GM18909 (cell line): ENCODE results near the gene CHD9.
A peak's percentile ranks its signal among the peaks of the same experiment; 100 is the strongest.
"Not testable (repeated sequence)": the region's sequence is repeated elsewhere in the genome, so short reads cannot be mapped to it uniquely, and the experiment has no call there.

Source experiments
- ATAC-seq: cut with Tn5 transposase; IDR thresholded peaks from one replicate; pipeline ENCODE4 v1.9.1; 2021; ENCODE audit warnings: mild to moderate bottlenecking; ENCODE audit not compliant: unreplicated experiment, poor library complexity

Gene CHD9

DNA sequence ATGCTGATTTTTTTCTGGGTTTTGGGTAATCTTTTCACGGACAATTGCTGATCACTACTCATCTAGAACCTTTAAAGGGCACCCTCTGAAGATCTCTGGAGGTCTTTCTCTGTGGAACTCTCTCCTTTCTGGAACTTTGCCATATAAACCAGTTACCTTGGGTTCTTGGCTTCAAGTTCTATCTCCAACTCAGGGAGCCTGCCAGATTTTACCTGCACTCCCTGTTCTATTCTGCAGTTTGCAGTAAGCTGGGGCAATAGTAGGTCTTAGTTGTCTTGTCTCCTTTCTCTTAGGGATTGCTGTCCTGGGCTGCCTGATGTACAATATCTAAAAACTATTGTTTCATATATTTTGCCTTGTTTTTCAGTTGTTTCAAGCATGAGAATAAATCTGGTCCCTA lies 120.3 kb downstream of the CHD9 start:
- no peak for ATAC-seq

DNA sequence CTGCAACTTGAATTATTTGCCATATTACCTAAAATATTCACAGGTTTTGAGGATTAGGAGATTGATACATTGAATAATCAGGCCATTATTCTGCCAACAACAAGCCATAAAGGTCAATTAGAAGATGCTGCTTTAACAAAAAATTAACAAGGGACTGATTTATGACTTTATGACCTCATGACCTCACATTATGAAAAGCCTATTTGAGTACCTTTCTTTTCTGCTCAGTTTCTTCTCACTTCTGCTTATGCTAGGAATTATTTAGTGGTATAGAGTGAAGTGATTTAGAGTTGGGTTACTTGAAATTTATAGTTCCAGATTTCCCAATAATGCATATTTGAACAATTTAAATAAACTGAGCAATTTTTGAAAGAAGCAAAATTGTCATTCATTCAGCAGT lies 121.6 kb downstream of the CHD9 start:
- ATAC-seq, result no peak

DNA sequence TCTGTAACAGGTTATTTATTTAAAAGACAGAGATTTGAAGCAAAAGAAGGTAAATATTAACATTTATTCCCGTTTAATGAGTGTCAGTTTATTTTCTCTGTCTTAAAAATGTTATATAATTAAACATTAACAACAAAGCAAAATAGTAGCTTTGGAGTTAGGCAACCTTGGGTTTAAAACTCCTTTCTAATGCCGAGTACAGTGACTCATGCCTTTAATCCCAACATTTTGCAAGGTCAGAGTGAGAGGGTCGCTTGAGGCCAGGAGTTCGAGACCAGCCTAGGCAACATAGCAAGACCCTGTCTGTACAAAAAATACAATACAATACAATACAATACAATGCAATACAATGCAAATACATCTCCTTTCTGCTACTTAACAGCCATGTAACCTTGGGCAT lies 128.7 kb downstream of the CHD9 start:
- ATAC-seq, result no peak

DNA sequence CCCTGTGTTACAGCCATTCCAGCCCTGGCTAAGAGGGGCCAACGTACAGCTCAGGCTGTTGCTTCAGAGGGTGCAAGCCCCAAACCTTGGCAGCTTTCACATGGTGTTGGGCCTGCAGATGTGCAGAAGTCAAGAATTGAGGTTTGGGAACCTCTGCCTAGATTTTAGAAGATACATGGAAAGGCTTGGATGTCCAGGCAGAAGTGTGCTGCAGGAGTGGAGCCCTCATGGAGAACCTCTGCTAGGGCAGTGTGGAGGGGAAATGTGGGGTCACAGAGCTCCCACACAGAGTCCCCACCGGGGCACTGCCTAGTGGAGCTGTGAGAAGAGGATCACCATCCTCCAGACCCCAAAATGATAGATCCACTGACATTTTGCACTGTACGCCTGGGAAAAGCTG lies 130.9 kb downstream of the CHD9 start:
- ATAC-seq, result not testable (repeated sequence)

DNA sequence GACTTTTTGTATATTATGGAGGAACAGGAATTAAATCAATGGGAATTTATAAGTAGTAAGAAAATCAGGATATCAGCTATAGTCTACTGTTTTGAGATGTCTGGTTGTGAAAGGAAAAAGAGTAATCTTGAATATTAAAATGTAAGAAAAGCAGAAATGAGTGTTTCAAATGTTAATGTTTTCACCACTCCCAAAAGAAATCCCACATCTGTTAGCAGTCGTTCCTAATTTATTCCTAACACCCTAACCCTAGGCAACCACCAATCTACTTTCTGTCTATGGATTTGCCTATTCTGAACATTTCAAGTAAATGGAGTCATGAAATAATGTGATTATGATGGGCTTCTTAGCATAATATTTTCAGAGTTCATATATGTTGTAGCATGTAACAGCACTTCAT lies 133.0 kb downstream of the CHD9 start:
- no peak for ATAC-seq

DNA sequence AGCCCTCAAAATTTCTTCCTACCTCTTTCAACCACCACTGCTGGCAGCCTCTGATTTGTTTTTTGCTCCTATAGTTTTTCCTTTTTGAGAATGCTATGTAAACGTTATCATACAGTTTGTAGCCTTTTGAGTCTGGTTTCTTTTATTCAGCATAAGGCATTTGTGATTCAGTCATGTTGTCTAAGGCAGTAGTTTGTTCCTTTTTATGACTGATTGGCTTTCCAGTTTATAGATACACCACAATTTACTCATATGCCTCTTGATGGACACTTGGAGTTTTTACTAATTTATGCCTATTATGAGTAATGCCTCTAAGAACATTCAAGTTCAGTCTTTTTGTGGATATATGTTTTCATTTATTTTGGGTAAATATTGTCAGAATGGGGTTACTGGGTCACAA lies 136.6 kb downstream of the CHD9 start:
- ATAC-seq, result no peak

DNA sequence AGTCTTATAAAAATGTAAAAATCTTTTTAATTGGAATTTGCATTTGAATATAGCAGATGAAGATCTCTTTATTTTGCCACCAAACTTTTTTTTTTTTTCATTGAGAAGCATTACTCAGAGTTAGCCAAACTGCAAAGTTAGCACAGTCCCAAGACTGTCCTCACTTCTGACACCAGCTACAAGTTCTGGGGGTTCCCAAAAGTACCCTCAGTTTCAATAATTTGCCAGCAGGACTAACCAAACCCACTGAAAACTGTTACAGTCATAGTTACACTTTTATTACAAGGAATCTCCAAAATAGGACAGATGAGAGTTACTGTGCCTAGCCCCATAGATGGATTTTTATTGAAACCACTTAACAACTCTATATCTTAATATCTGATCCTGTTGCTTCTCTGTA lies 144.1 kb downstream of the CHD9 start:
- ATAC-seq, result no peak

DNA sequence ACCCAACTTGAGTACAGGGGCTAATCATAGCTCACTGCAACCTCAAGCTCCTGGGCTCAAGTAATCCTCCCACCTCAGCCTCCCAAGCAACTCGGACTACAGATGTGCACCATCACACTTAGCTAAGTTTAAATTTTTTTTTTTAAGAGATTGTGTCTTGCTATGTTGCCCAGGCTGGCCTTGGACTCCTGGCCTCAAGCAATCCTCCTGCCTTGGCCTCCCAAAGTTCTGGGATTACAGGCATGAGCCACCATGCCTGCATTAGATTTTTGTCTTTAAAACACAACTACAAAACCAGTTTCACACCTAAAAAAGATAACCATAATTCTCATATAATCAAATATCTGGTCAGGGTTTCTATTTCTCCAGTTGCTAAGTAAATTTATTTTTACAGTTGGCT lies 147.1 kb downstream of the CHD9 start:
- no peak for ATAC-seq

DNA sequence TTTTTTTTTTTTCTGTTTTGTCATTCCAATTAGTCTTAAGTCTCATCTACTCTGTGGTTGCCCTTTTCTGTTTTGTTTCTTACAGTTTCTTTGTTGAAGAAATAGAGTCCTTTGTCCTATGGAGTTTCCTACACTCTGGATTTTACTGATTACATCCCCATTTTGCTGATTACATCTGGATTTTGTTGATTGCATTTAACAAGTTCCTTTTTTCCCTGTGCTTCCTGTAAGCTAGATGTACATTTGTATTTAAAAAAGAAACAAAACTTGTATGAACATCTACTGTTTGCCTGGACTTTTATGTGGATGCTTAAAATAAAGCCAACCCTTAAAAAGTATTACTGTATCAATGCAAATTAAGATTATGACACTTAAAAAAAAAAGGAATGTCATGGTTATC lies 147.6 kb downstream of the CHD9 start:
- ATAC-seq, result no peak

DNA sequence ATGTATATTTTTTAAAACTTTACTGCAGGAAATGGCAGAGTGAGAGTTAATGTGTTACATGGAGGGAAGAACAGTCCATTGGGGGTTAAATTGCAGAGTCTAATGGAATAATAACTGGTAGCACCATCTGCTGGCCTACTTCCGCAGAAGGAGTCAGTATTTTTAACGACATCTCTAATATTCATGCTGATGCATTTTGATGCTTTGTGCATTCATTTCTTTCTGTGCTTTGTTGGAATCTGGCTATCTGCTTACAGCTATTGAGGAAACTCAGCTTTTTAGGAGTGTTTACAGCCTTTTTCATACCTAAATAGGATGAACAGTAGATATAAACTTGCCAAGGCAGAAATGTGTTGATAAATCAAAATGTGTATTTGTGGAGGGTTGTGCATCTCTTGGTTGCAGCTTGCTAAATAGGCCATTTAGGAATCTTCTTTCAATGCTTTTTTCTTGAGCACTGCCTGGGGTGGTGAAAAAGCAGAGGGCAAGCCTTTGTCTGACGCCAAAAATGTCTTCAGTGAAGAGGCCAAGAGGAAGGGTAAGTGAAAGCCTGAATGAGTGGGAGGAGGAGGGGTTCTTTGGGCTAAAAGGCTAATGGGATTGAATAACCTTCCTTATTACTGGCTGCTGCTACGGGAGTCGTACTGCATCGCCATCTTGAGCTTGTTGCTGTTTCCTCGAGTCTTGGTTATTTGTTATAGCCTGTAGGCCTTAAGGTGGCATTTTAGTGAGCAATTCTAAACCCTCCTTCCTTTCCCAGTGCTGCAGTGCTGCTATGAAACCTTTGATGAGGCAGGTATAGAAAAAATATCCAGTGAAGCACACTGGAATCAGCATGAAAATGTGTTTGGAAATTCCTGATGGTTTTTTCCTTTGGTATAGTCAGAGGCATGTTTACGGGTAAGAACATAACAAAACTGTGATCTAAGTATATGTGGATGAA lies 153.3 kb downstream of the CHD9 start:
- ATAC-seq, result peak; percentile 85

DNA sequence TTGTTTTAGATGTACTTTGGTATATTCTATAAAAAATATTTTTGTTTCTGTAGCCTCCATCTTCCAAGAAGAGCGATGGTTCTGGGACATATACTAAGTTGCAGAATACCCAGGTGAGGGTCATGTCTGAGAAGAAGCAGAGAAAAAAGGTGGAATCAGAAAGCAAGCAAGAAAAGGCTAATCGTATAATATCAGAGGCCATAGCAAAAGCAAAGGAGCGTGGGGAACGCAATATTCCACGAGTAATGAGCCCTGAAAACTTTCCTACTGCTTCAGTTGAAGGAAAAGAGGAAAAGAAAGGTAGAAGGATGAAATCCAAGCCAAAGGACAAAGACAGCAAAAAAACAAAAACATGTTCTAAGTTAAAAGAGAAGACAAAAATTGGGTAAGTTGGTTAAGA lies 154.6 kb downstream of the CHD9 start:
- no peak for ATAC-seq

DNA sequence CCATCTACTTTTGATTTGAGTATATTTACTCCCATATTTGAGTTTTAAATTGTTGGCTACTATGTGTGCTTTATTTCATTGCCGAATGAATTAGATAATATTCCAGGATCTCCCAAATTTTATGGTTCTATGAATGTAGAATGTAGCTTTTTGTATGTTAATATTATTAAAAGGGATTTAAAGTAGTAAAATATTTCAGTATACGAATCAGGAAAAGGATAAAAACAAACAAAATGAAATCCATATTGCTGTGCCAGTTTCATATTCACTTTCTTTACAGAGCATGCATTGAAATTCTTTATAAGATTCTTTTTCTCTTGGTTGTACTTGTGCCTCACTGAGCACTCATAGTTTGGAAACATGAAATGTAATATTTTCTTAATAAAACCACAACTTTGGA lies 155.1 kb downstream of the CHD9 start:
- no peak for ATAC-seq

DNA sequence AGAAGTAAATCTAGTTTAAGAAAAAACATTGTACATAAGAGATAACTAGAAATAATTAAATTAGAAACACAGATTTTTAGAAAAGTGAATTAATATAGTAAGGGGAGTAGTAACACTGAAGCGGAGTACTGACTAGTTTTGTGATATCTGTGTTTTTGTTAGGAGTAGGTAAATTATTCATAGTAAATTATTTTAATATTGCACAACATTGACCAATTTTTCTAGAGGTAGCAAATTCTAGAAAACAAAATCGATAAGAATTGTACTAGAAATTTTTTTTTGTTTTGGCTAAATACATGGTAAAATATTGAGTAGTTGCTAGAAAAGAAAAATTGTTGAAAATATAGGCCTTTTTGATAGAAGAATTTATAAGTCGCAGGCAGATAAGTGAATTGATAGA lies 156.5 kb downstream of the CHD9 start:
- no peak for ATAC-seq

DNA sequence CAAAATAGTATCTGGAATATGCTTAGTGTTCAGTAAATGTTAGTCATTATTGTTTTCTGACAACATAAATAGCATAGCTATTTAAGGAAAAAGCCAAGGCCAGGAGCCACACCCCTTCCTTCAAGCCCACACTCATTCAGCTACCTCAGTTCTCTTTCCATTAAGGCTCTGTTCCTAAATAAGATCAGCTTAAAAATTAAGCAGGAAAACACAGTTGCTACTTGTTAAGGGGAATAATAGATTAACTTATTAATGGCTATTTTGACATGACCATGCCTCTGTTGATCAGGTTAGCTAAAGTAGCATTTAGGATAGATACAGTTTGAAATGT lies 158.1 kb downstream of the CHD9 start:
- ATAC-seq, result no peak

DNA sequence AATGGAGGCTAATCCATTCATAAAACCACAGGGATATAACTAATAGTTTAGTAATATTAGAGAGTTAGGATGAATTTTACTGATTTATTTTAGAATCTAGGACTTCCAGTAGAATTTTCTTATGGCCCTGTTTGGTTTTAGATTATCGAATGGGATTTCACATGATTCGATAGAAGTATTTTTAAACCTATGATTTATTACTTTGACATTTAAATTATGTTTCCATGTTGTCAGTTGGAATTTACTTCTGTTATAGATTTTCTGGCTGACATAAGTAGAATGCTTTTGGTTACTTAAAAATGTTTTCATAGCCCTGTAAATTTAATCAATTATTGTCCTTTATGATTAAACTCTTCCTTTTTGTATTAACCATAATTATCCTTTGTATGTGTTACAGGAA lies 158.8 kb downstream of the CHD9 start:
- ATAC-seq, result no peak

DNA sequence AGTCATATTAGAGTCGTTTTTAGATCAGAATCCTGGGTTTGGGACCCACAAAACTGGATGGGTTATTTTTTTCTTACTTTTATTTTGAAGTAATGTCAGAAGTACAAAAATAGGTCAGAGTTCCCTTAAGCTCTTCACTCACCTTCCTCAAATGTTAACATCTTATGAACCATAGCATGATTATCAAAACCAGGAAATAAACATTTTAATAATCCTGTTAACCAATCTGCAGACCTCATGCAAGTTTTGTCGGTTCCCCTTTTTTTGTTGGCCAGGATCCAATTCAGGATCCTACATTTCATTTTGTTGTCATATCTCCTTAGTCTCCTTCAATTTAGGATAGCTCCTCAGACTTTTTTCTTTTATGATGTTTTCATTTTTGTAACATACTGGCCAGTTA lies 162.0 kb downstream of the CHD9 start:
- no peak for ATAC-seq

DNA sequence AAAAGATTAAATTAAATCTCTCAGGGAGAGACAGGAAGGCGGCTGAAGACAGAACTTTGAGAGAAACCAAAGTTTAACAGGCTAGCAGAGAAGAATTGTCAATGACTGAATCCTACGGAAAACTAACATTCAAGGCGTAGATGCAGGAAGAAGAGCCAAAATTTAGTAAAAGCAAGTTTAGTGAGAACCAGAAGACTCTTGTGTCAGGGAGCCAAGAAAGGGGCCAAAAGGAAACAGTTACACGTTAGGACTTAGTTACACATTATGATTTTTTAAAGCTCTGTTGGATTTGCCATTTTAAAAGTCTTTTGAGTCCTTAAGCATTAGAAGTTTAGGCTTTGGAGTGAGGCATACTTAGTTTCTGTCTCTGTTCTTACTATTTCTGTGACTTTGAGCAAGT lies 164.6 kb downstream of the CHD9 start:
- peak; percentile 11 for ATAC-seq

DNA sequence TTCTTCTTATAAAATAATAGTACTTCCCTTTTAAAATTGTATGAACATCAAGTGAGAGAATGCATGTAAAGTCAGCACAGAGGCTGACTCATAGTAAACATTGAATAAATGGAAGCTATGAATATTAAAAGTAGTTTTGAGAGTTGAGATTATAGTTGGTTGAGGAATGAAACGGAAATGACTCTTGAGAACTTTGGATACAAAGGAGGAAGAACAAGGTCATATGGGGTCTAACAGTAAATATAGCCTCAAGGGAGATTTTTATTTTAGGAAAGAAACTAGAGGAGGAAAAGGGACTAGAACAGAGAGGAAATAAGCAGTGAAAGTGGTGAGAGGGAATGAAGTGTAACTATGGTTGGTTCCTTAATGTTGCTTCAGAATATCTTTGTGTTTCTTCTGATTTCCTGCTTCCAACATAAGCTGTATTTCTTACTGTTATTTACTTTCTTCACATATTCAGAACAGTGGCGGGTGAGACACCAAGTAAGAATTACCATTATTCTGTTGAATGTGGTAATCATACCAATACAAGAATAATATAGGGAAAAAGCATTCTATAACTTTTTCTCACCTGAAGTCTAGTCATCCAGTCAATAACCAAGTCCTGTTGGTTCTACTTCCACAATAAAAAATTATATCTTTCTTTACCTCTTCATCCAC lies 165.1 kb downstream of the CHD9 start:
- peak; percentile 49 for ATAC-seq

DNA sequence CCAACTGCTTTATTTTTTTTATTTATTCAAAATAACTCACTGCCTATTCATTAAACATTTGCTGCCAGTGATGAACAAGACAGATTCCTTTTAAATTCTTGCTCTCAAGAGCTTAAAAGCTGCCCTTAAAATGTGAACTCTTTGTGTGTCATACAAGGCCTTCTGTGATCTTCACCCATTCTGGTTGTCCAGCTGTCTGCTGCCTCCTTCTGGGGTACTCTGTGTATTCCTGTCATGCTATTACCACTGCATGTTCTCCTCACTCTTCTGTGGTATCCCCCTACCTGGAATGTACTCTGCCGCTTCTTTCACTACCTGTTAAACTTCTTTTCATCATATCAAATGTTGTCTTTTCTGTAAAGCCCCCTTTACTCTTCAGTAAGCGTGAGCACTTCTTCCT lies 165.8 kb downstream of the CHD9 start:
- no peak for ATAC-seq

DNA sequence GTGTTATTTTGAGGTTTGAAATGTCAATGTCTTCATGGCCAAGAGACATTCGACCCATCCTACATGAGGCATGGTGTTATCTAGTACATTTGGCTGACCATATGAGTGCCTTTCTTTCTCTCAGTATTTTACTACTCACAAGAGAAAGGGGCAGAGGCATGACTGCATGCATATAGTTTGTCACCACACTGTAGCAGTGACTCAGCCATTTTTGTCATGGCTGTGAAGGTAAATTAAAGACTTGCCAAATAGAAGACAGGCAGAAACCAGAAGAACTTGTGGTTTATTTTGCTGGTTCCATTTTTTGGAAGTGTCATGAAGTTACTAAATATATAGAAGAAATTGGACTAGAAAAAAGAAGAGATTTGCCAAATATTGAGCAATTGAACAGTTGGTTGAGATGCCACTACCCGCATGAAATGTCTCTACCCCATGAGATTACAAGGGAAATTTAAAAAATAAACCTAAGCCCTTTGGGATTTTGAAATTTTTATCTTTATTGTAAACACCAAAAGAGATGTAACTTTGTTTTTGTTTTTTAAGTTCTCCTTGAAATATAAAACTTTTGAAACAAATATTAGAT lies 170.3 kb downstream of the CHD9 start:
- no peak for ATAC-seq

DNA sequence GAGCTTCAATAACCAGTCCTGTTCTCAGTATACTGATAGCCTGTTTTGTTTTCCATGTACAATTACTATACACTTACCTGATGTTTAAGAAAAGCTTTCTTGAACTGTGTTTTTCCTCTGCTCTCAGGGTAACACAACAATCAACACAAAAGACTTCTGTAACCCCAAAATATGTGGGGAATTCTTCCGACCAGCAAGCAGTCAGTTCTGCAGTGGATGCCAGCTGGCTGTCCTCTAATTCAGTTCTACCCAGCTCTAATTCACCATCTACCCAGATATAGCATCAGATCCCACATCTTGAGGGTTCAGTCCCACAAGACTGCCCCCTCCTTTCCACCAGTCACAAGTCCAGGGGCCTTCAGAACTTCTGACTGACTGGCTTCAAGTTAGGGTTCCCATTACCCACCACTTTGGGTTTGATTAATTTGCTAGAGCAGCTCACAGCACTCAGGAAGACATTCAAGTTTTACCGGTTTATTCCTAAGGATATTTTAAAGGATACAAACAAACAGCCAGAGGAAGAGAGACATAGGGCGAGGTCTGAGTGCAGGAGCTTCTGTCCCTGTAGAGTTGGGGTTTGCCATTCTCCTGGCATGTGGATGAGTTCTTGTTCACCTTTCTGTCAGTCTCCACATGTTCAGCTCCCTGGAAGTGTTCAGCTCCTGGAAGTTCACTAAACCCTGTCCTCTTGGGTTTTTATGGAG lies 178.2 kb downstream of the CHD9 start:
- ATAC-seq, result no peak
